Stimulated activated CD4-positive, alpha-beta T cell treated with anti-CD3 and anti-CD28 coated beads, TNF-alpha, amount 100 ng/mL, for 24 hours (primary cell): ENCODE data around the gene TNFAIP8L1.
A peak's percentile ranks its signal among the peaks of the same experiment; 100 is the strongest.

Source experiments
- DNase-seq, 3 experiments: peaks; one replicate each; pipeline ENCODE4 v3.0.0-alpha.2; 2020; ENCODE audit warnings: low read depth in 3 of 3

TNFAIP8L1 gene

GRCh38 chr19:4609878-4610511 lies 29.3 kb upstream of the TNFAIP8L1 start:
- DNase-seq = no peak

GRCh38 chr19:4613254-4613751 lies 26.0 kb upstream of the TNFAIP8L1 start:
- DNase-seq = no peak

- no peak for DNase-seq
Observed at GRCh38 chr19:4618019-4618418, 21.3 kb upstream of the TNFAIP8L1 start.

- DNase-seq = no peak
Observed at GRCh38 chr19:4619668-4620294, 19.5 kb upstream of the TNFAIP8L1 start.

- no peak for DNase-seq
Observed at GRCh38 chr19:4620675-4621074, 18.6 kb upstream of the TNFAIP8L1 start.

- no peak for DNase-seq
Observed at GRCh38 chr19:4622695-4623421, 16.5 kb upstream of the TNFAIP8L1 start.

GRCh38 chr19:4624301-4624700 lies 15.0 kb upstream of the TNFAIP8L1 start:
- no peak for DNase-seq

GRCh38 chr19:4624733-4625362 lies 14.5 kb upstream of the TNFAIP8L1 start:
- DNase-seq = no peak

- DNase-seq = peak in 1 of 3 experiments; percentile 40
Observed at GRCh38 chr19:4633140-4633967, 6.0 kb upstream of the TNFAIP8L1 start.

GRCh38 chr19:4635754-4636116 lies 3.6 kb upstream of the TNFAIP8L1 start:
- DNase-seq = no peak

- DNase-seq = peak; percentile 54 to 75 (median 54)
Observed at GRCh38 chr19:4636151-4636717, 3.1 kb upstream of the TNFAIP8L1 start.

GRCh38 chr19:4636761-4637160 lies 2.6 kb upstream of the TNFAIP8L1 start:
- no peak for DNase-seq

- DNase-seq = no peak
Observed at GRCh38 chr19:4638317-4638716, 999 bp upstream of the TNFAIP8L1 start.

- no peak for DNase-seq
Observed at GRCh38 chr19:4639531-4640246, 373 bp downstream of the TNFAIP8L1 start.

GRCh38 chr19:4640247-4641000 lies 1.1 kb downstream of the TNFAIP8L1 start:
- no peak for DNase-seq

- no peak for DNase-seq
Observed at GRCh38 chr19:4641132-4641531, 1.8 kb downstream of the TNFAIP8L1 start.

- no peak for DNase-seq
Observed at GRCh38 chr19:4642625-4643024, 3.3 kb downstream of the TNFAIP8L1 start.

GRCh38 chr19:4645718-4646117 lies 6.4 kb downstream of the TNFAIP8L1 start:
- no peak for DNase-seq
